Germinal center (tissue), 1 donor: Measurements from ENCODE around the gene MAST2.
A peak's percentile ranks its signal among the peaks of the same experiment; 100 is the strongest.
"Not testable (repeated sequence)": the region's sequence is repeated elsewhere in the genome, so short reads cannot be mapped to it uniquely, and the experiment has no call there.

ENCODE experiments used
- DNase-seq: peaks from one replicate; pipeline ENCODE4 v3.0.0; 2012; ENCODE audit warnings: mixed read lengths, low spot score

The MAST2 gene

DNA sequence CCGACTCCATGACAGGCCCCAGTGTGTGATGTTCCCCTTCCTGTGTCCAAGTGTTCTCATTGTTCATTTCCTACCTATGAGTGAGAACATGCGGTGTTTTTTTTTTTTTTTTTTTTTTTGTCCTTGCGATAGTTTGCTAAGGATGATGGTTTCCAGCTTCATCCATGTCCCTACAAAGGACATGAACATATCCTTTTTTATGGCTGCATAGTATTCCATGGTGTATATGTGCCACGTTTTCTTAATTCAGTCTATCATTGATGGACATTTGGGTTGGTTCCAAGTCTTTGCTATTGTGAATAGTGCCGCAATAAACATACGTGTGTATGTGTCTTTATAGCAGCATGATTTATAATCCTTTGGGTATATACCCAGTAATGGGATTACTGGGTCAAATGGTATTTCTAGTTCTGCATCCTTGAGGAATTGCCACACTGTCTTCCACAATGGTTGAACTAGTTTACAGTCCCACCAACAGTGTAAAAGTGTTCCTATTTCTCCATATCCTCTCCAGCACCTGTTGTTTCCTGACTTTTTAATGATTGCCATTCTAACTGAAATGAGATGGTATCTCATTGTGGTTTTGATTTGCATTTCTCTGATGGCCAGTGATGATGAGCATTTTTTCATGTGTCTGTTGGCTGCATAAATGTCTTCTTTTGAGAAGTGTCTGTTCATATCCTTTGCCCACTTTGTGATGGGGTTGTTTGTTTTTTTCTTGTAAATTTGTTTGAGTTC, 54.5 kb downstream of the MAST2 start:
- DNase-seq = not testable (repeated sequence)

DNA sequence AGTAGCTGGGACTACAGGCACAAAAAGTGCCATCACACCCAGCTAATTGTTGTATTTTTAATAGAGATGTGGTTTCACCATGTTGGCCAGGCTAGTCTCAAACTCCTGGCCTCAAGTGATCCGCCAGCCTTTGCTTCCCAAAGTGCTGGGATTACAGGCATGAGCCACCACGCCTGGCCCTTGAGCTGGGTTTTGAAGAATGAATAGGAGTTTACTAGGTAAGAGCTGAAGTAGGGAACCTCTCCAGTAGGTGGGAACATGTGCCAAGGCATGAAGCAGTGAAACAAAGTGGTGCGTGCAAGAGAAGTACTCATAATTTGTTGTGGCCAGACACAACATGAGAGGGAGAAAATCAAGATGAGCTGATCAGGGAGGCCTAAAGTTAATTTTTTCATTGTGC, 55.8 kb downstream of the MAST2 start:
- no peak for DNase-seq

DNA sequence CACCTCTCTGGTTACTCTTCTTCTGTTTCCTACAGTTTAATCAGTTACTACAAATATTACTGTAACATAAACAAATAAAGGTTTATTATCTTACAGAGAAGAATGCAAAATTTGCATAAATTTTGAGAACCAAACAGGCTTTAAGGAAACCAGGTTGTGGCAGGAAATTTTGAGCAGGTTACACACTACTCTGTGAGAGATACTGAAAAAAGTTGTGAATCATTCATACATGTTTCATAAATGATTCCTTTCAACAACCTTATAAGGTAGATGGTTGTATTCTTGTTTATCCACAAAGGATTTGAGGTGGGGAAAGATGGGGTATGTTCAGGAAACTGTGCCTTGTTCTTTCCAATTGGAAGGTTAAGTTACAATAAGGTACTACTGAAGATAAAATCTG, 58.6 kb downstream of the MAST2 start:
- DNase-seq = no peak

GRCh38 chr1:45863218-45863617, 59.8 kb downstream of the MAST2 start:
- DNase-seq = peak; percentile 23

DNA sequence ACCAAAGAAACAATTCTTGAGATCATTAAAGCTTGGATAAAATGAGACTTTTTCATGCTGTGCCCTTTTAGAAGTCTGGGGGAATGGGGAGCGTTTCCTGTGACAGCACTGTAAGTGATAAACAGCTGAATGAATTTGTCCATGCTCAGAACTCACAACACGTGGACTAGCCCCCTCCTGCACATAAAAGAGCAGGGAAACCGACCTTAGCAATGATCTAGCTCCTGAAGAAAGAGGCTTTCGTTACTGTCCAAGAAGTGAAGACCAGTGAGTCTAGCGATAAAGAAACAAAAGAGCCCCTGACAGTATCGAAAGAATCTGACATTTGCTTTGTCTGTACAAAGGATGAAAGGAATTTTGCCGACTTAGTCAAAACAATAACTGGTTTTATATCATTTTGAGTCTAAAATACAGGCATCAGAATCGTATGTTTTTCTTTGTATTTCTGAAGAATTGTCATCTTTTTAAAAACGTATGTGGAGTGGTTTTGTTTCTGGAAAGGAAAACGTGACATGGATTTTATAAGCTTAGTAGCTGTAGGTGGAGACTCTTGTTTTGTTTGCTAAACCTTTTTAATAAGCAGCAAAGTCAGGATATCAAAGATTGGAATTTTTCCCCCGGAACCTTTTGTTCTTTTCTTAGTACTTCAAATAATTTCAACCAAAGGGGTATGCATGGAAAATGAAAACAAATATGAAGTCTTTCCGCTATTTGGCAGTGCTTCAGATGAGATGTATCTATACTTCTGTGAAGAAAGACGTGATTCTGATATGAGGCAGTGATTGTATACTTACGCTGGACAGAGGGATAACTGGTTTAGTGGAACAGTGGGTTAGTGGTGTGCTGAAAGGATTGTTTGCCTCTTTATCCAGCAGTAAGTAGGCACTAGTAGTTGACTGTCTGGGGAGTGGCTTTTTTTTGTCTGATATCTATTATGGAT, 61.0 kb downstream of the MAST2 start:
- DNase-seq = no peak

- DNase-seq = no peak
Measured at GRCh38 chr1:45867697-45868348, 64.4 kb downstream of the MAST2 start.

GRCh38 chr1:45868861-45869260, 65.4 kb downstream of the MAST2 start:
- no peak for DNase-seq

DNA sequence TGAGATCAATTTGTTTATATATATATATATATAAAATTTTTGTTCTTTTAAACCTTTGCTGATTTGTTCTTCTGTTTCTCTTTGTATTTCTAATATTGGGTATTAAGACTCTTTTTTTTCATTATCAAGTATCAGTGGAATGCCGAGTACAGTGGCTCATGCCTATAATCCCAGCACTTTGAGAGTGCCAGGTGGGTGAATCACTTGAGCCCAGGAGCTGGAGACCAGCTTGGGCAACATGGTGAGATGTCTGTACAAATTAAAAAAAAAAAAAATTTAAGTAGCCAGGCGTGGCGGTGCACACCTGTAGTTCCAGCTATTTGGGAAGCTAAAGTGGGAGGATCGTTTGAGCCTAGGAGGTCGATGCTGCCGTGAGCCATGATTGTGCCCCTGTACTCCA, 67.1 kb downstream of the MAST2 start:
- DNase-seq = no peak

GRCh38 chr1:45872173-45872801, 68.9 kb downstream of the MAST2 start:
- not testable (repeated sequence) for DNase-seq

DNA sequence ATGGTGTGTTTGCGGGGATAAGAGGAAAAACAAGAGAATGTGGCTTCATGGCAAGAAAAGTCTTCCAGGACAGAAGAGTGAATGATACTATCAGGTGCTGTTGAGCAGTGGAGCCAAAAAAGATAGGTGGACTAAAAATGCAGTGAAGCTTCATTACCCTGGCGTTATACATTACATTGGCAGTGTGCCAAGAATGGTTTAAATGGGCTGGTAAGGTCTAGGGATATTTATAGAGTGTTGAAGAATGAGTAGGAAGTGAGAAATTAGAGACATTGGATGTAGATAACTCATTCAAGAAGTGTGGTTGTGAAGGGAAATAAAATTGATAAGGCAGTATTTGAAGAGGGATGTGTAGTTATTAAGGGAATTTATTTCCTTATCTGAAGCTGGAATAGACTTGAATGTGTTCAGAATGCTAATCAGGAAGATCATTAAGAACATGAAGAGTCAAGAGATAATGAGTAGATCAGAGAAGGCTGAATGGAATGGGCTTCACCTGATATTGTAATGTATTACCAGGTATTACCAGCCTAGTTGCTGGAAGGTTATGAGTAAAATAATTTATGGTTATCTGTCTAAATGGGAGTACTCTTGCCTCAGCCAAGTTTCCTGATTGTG, 72.7 kb downstream of the MAST2 start:
- DNase-seq = no peak

DNA sequence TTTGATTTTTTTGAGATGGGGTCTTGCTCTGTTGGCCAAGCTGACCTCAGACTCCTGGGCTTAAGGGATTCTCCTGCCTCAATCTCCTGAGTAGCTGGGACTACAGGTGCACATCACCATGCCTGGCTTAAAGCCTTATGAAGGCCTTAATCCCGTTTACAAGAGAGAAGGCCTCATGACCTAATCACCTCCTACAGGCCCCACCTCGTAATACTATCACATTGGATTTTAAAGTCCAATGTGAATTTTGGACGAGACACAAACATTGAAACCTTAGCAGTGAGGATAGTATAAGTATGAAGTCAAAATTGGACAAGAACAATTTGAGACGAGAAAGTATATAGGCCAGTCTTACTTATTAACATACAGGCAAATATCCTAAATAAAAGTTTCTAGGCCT, 73.9 kb downstream of the MAST2 start:
- no peak for DNase-seq

GRCh38 chr1:45879885-45880598, 76.6 kb downstream of the MAST2 start:
- no peak for DNase-seq

- DNase-seq = no peak
Measured at GRCh38 chr1:45880930-45881329, 77.5 kb downstream of the MAST2 start.

- DNase-seq = no peak
Measured at GRCh38 chr1:45883658-45884057, 80.2 kb downstream of the MAST2 start.

- no peak for DNase-seq
Measured at GRCh38 chr1:45884700-45885099, 81.3 kb downstream of the MAST2 start.

DNA sequence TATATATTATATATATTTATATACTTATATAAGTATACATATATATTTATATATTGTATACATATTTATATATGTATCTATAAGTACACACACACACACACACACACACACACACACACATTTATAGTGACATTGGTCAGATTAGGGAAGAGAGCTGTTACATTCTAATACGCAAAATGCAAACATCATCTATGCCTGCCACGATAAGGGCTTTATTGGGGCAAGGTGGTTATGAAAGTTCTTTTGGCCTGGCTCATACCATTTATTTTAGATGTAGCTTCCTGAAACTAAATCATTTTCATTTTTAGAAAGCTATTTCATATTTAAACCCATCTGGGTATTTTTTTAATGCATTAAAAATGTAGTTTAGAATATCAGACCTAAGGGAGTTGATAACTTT, 82.8 kb downstream of the MAST2 start:
- no peak for DNase-seq

DNA sequence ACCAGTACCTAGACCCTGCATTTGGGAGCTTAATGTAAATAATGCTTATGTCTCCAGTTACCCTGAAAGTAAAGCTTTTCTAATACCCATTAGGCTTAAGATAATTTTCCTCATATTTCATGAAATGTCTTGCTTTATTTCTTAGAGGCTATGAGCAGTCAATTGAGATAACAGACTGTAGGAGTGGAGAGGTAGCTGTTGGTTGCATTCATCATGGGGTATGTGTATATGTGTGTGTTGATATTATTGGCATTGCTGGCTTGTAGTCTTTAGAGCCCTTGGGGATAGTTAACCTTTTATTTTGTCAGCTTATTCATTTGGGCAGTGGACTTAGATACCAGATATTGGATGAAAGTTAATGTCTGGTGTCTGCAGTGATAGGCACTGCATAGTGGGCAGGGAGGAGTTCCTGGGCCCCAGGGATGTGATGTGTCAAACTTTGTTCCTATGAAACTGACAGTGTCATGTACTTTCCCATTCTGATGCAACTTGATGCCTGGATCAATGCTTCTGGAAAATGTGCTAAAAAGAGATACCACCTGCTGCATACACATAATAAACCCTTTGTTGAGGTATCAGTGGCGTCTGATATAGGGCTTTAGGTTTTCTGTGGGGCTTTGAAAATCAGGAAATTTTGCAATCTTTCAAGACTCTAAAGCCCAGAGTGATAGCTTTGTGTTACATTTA, 83.9 kb downstream of the MAST2 start:
- DNase-seq = no peak

DNA sequence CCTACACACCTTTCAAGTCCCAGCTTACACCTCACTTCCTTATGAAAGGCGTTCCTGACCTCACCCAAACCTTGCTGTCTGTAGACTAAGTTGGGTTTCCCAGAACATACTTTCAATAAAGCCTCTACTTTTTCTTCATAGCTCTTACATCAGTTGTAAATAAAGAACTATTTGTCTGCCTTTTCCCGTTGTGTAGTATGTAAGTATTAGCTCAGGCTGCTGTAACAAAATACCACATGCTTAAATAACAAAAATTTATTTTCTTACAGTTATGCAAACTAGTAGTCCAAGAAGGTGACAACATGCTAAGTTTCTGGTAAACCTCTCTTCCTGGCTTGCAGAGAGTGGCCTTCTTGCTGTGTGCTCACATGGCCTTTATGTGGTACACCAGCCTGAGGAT, 86.7 kb downstream of the MAST2 start:
- no peak for DNase-seq

GRCh38 chr1:45891087-45891486, 87.7 kb downstream of the MAST2 start:
- no peak for DNase-seq

GRCh38 chr1:45892068-45892785, 88.8 kb downstream of the MAST2 start:
- no peak for DNase-seq
